NCI-H1105 (cell line): ENCODE data around the gene CYSLTR2.

ENCODE experiments used
- DNase-seq: peaks from one replicate; lab custom pipeline; 2025; lab: John Stamatoyannopoulos, UW

CYSLTR2 gene

GRCh38 chr13:48746821-48747220 is 93.1 kb downstream of the CYSLTR2 start:
- DNase-seq: no peak

DNA sequence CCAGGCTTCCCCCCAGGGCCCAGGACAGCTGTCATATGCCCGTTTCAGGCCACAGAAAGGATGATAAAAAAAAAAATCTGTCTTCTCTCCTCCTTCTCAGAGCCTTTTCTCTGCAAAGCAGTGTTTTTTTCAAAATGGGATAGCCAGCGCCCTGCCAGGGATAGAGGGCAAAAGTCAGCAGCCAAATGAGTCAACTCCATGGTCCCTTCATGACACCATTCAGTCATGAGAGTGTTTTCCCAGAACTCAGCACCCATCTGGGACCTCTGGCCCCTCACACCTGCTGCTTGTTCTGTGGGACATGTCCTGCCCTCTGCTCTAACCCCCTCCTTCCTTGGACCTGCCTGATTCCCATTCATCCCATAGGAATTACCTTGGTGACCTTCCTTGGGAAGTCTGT is 95.0 kb downstream of the CYSLTR2 start:
- no peak for DNase-seq

DNA sequence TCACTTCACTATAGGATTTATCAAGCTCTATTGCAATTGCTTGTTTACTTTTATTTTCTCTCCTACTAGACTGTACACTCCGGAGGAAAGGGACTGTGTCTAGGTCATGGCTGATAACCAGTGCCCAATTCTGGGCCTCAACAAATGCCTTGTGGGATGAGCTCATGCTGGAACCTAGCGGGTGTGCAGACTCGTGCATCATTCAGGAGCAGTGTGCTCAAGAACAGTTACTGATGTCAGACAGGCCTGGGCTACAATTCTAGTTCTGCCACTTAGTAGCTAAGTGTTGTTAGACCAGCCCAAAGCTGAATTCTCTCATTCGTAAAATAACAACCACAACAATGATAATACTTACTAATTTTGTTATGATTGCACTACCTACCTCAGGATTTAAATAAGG is 95.4 kb downstream of the CYSLTR2 start:
- DNase-seq: no peak

DNA sequence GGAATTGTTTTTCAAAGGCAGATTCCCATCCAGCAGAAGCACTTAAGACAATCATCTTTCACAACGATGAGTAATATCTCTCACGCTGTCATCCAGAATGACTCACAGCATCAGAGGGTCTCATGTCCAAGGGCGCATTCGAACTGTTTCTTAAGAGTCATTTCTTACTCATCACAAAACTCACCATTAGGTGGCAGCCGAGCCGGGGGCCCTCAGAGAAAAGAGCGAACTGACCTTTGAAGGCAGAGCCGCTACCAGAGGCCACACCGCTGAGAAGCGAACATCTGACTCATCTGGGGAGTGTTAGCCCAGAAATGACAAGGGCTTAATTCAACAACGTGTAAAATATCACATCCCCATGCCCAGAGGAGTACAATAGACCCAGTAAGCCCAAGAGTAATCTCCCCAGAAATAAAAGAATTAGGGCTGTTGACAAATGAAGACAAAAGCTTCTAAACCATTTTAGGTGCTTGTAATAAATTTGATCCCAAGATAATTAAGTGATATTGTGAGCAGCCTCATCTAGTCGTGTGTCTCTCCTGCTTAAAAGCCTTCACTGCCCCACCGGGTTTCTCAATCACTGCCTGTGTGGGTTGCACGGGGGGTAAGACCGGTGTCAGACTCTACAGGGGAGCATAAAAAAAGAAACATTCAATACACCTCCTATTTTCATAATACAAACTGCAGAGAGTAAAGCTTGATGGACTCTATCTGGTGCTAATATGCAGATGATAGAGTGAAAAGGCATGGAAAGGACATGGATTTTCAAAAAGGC is 96.2 kb downstream of the CYSLTR2 start:
- no peak for DNase-seq

- DNase-seq: no peak
Observed at GRCh38 chr13:48750588-48751383, 97.1 kb downstream of the CYSLTR2 start.

GRCh38 chr13:48760626-48761025 is 106.9 kb downstream of the CYSLTR2 start:
- no peak for DNase-seq
